Measurements from ENCODE around the gene KLHL28.
"Not testable (repeated sequence)": the region's sequence is repeated elsewhere in the genome, so short reads cannot be mapped to it uniquely, and the experiment has no call there.

Gene KLHL28

GRCh38 chr14:44896275-44897040, 65.3 kb downstream of the KLHL28 start:
- DNase-seq (ENCODE audit: low read depth) = no peak

DNA sequence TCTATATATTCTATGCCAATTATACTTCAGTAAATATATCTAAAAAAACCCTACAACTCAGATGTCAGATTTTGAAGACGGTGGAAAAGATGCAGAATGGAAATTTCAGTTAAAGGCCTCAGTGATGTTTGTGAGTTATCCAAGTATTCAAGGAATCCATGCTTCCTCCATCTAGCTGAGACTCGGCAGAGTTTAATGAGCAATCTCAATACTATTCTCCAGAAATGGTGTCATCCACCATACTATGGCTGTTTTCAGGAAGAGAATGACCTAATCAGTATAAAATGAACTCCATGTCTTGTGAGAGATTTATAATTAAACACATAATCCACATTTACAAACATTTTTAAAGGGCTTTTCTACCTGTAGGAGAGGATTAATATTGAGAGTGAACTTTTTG, 66.0 kb downstream of the KLHL28 start:
- peak; percentile 73 for DNase-seq (ENCODE audit: low read depth)

- DNase-seq (ENCODE audit: low read depth) = no peak
These were observed 68.2 kb downstream of the KLHL28 start for GRCh38 chr14:44893535-44893934.

DNA sequence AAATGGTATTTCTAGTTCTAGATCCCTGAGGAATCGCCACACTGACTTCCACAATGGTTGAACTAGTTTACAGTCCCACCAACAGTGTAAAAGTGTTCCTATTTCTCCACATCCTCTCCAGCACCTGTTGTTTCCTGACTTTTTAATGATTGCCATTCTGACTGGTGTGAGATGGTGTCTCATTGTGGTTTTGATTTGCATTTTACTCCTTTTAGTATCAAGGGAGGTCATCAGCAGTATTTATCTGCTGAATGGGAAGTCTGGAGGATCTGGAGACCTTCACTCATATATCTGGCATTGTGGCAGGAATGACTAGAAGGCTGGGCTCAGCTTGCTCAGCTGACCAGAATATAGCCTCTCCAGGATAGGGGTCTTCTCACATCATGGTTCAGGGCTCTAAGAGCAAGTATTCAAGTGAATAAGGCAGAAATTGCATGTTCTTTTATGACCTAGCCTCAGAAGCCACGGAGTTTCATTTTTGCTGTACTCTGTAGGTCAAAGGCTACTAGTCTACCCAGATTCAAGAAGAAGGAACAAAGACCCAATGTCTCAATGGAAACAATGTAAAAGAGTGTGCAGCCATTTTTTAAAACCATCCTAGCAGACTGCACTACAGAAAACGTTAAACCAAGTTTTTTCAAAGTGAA, 69.9 kb downstream of the KLHL28 start:
- DNase-seq (ENCODE audit: low read depth) = not testable (repeated sequence)

GRCh38 chr14:44889595-44890471, 71.9 kb downstream of the KLHL28 start:
- no peak for DNase-seq (ENCODE audit: low read depth)

DNA sequence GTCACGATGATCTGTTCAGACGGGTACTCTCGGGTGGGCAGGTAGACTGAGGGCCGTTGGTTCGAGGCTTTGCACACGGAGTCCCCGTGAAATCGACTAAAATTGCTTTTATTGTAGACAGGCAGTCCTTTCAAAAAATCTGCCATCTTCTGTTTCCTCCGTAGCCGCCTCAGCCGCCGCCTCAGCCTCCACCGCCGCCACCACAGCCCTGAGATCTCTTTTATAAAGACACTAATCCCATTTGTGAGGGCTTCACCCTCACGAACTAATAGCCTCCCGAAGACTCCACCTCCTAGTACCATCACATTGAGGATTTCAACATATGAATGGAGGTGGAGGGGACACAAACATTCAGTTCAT, 74.2 kb downstream of the KLHL28 start:
- no peak for DNase-seq (ENCODE audit: low read depth)

GRCh38 chr14:44886860-44887595, 74.7 kb downstream of the KLHL28 start:
- DNase-seq (ENCODE audit: low read depth) = no peak

- no peak for DNase-seq (ENCODE audit: low read depth)
These were observed 81.0 kb downstream of the KLHL28 start for GRCh38 chr14:44880791-44881190.

Data from non-pigmented ciliary epithelial cell (primary cell).